ENCODE data around the gene RIMBP2. TPM values are rescaled to one million over a fixed set of nuclear protein-coding genes. Genes with fewer than 3 reads are reported as not detected.

Gene RIMBP2
- total and polyA plus RNA-seq, 9 of the 15 experiments (the other 6 are each of a cell fraction or from before 2014, with no cell fraction given) = not detected

DNA sequence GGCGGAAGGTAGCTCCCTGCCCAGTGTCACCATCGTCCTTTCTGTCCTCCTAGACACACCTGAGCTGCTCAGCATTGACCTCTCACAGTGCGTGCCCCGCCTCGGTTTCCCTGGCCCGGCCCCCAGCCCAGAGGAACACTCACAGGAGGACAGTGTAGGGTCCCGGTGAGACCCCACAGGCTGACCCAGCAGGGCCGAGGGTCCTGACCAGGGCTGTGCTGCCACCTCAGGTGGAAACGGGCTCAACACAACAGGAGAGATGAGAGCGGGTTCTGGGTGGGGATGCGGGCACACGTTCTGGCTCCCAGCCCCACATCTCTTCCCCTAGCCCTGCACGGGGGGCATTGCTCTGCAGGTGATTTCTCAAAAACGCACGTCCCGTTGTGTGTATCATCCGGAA lies 280.3 kb downstream of the RIMBP2 start:
- FAIRE-seq (no peak), DNase-seq (ENCODE audit: extremely low read depth in 1 of 4, low spot score in 3 of 4) (no peak), ATAC-seq (no peak)
- H3K9ac ChIP-seq (ENCODE audit: insufficient read depth in 1 of 2, low read depth in 2 of 2, low read length in 2 of 2) = no peak overlapping the region
- H2AFZ ChIP-seq (ENCODE audit: low read depth, low read length) = no peak overlapping the region
- no peaks in the 10 kb centered on the region for H3K9me3 ChIP-seq (replicated peaks; ENCODE audit: control insufficient read depth, insufficient read depth, low read depth, low read length)
- no peaks in the 10 kb centered on the region for H3K36me3 ChIP-seq (ENCODE audit: control insufficient read depth, insufficient read depth, low read length)
- under 1% methylated on average over 15 of the region's 17 CpGs for WGBS (ENCODE audit: insufficient coverage, low coverage, missing lambda C conversion rate)
- peaks cover 26 to 66% of the 10 kb centered on the region in 2 experiments for H3K27me3 ChIP-seq (ENCODE audit: control insufficient read depth in 2 of 2, insufficient read depth in 2 of 2, low read length in 2 of 2)
- in situ Hi-C loops (cut with MboI) = no loop called here
- POLR2A ChIA-PET = no interaction called here
- no TSS peak for BruUV-seq (replicated peaks)
- H3K4me3 ChIP-seq = no peak overlapping the region
- H3K27ac ChIP-seq (ENCODE audit: extremely low read depth, low read depth, low read length) = no peak overlapping the region
- H4K20me1 ChIP-seq (replicated peaks; ENCODE audit: control insufficient read depth, insufficient read depth, low read length) = peaks cover 4% of the 10 kb centered on the region; the same call in 1 of the 2 replicates
- no peaks in the 10 kb centered on the region for H3K79me2 ChIP-seq (ENCODE audit: control insufficient read depth, insufficient read depth, low read length)
- intact Hi-C loops (cut with micrococcal nuclease) = no loop called here
- TF ChIP-seq ZFP30 (CRISPR knock-in tag; IDR thresholded peaks at IDR 0.05; ENCODE audit: borderline replicate concordance) (no peak), KDM4B (IDR thresholded peaks at IDR 0.05; ENCODE audit: borderline replicate concordance in 2 of 2, low read depth in 1 of 2) (no peak), PTRF (tag; IDR thresholded peaks at IDR 0.05) (no peak)
- H3K9me1 ChIP-seq (ENCODE audit: control insufficient read depth, insufficient read depth, low read length) = no peaks in the 10 kb centered on the region
- CTCF ChIA-PET (ENCODE audit: low intra/inter-chr PET ratio) = no interaction called here
- H3K4me1 ChIP-seq (replicated peaks in 1 of 2; ENCODE audit: control insufficient read depth in 2 of 2, insufficient read depth in 2 of 2, low read length in 2 of 2) = no peaks in the 10 kb centered on the region
- no peak overlapping the region for H3K4me2 ChIP-seq (ENCODE audit: insufficient read depth, low read length)

DNA sequence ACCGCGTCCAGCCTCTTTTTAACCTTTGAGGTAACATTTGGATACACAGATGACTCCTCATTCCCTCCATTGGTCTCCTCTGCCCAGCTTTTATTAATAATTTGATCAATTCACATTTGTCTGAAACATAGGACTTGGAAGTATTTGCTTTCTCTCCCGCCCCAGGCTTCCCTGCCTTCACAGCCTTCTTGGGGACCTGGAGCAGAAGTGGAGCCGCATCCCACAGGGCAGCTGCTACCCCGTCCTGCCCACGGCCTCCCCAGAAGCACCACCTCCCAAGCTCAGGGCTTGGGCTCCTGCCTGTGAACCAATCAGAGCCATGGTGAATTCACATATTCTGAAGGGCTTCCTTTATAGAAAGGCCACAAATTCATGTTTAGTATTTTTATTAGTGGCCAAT lies 280.8 kb downstream of the RIMBP2 start:
- no peaks in the 10 kb centered on the region for H3K9me1 ChIP-seq (ENCODE audit: control insufficient read depth, insufficient read depth, low read length)
- FAIRE-seq (no peak), ATAC-seq (no peak), DNase-seq (ENCODE audit: extremely low read depth in 1 of 4, low spot score in 3 of 4) (no peak)
- no peak overlapping the region for H2AFZ ChIP-seq (ENCODE audit: low read depth, low read length)
- H3K4me2 ChIP-seq (ENCODE audit: insufficient read depth, low read length) = no peak overlapping the region
- H3K9ac ChIP-seq (ENCODE audit: insufficient read depth in 1 of 2, low read depth in 2 of 2, low read length in 2 of 2) = no peak overlapping the region
- H3K4me3 ChIP-seq = no peak overlapping the region
- in situ Hi-C loops (cut with MboI) = no loop called here
- BruUV-seq (replicated peaks) = no TSS peak
- ChIA-PET POLR2A (no interaction called here), CTCF (ENCODE audit: low intra/inter-chr PET ratio) (no interaction called here)
- H3K27ac ChIP-seq (ENCODE audit: extremely low read depth, low read depth, low read length) = no peak overlapping the region
- intact Hi-C loops (cut with micrococcal nuclease) = no loop called here
- H3K79me2 ChIP-seq (ENCODE audit: control insufficient read depth, insufficient read depth, low read length) = no peaks in the 10 kb centered on the region
- H3K9me3 ChIP-seq (replicated peaks; ENCODE audit: control insufficient read depth, insufficient read depth, low read depth, low read length) = no peaks in the 10 kb centered on the region
- no peaks in the 10 kb centered on the region for H3K36me3 ChIP-seq (ENCODE audit: control insufficient read depth, insufficient read depth, low read length)
- WGBS (ENCODE audit: insufficient coverage, low coverage, missing lambda C conversion rate) = 0% methylated on average over 6 of the region's 6 CpGs
- peaks cover 26 to 66% of the 10 kb centered on the region in 2 experiments for H3K27me3 ChIP-seq (ENCODE audit: control insufficient read depth in 2 of 2, insufficient read depth in 2 of 2, low read length in 2 of 2)
- no peaks in the 10 kb centered on the region for H3K4me1 ChIP-seq (replicated peaks in 1 of 2; ENCODE audit: control insufficient read depth in 2 of 2, insufficient read depth in 2 of 2, low read length in 2 of 2)
- H4K20me1 ChIP-seq (replicated peaks; ENCODE audit: control insufficient read depth, insufficient read depth, low read length) = peaks cover 4% of the 10 kb centered on the region; the same call in 1 of the 2 replicates
- TF ChIP-seq CBX8 (IDR thresholded peaks at IDR 0.05; ENCODE audit: borderline replicate concordance, extremely low read depth, low read depth, low read length, poor library complexity, severe bottlenecking) (no peak), RBFOX2 (IDR thresholded peaks at IDR 0.05; ENCODE audit: low read depth, low read length) (no peak), FOXK2 (conservative IDR thresholded peaks at IDR 0.05 in 1 of 2, IDR thresholded peaks at IDR 0.05 in 1 of 2; ENCODE audit: low read depth in 2 of 2) (no peak), NRF1 (conservative IDR thresholded peaks at IDR 0.05 in 1 of 2, IDR thresholded peaks at IDR 0.05 in 1 of 2) (no peak), RBM39 (optimal IDR thresholded peaks at IDR 0.05; ENCODE audit: low read depth, low read length) (no peak), BCLAF1 (IDR thresholded peaks at IDR 0.05; ENCODE audit: borderline replicate concordance in 1 of 2, control insufficient read depth in 1 of 2, low read depth in 2 of 2, low read length in 1 of 2) (no peak), ZC3H8 (IDR thresholded peaks at IDR 0.05) (no peak), ZNF398 (CRISPR knock-in tag; IDR thresholded peaks at IDR 0.05) (no peak)

Data from K562 (cell line).